Fibroblast of lung (primary cell): ENCODE data around the gene KCTD4. TPM values are rescaled to one million over a fixed set of nuclear protein-coding genes. Genes with fewer than 3 reads are reported as not detected.
A peak's percentile ranks its signal among the peaks of the same experiment; 100 is the strongest.

Experiments
- DNase-seq, 2 donors: peaks; one replicate each; pipeline versions ENCODE4 v3.0.0 to v3.0.0-alpha.2; 2010; ENCODE audit warnings: low read depth in 2 of 2
- H2AFZ ChIP-seq: 2 replicates; pipeline ENCODE4 v1.5.1; 2012; ENCODE audit warnings: low read length, control low read depth, inconsistent platforms
- H3K27ac ChIP-seq: 2 replicates; pipeline ENCODE4 v1.5.1; 2011; ENCODE audit warnings: low read length, control low read depth; ENCODE audit not compliant: insufficient read depth
- H3K27me3 ChIP-seq: 2 replicates; pipeline ENCODE4 v1.5.1; 2011; ENCODE audit warnings: mild to moderate bottlenecking, low read length; ENCODE audit not compliant: control insufficient read depth, insufficient read depth
- H3K36me3 ChIP-seq: 2 replicates; pipeline ENCODE4 v1.5.1; 2011; ENCODE audit warnings: low read length; ENCODE audit not compliant: control insufficient read depth, insufficient read depth
- H3K4me1 ChIP-seq: 2 replicates; pipeline ENCODE4 v1.5.1; 2011; ENCODE audit warnings: low read length; ENCODE audit not compliant: control insufficient read depth, insufficient read depth; ENCODE audit errors: extremely low read depth
- H3K4me2 ChIP-seq: 2 replicates; pipeline ENCODE4 v1.5.1; 2011; ENCODE audit warnings: low read length, control low read depth; ENCODE audit not compliant: insufficient read depth; ENCODE audit errors: extremely low read depth
- H3K4me3 ChIP-seq, 4 experiments: fragments of 200-600 bp in 1 of 4; sonication (generic) in 1 of 4; replicated peaks in 1 of 4; 2 replicates each; pipeline ENCODE4 v1.5.1; 2011 to 2016; ENCODE audit warnings: low read length in 4 of 4, low read depth in 3 of 4, mild to moderate bottlenecking in 3 of 4, control low read depth in 2 of 4, inconsistent platforms in 1 of 4, mixed read lengths in 1 of 4; ENCODE audit not compliant: insufficient read depth in 1 of 4; ENCODE audit errors: control extremely low read depth in 1 of 4
- H3K79me2 ChIP-seq: 2 replicates; pipeline ENCODE4 v1.5.1; 2012; ENCODE audit warnings: mild to moderate bottlenecking, low read length, inconsistent platforms; ENCODE audit not compliant: control insufficient read depth, insufficient read depth
- H3K9ac ChIP-seq: 2 replicates; pipeline ENCODE4 v1.5.1; 2011; ENCODE audit warnings: mild to moderate bottlenecking, low read length, control low read depth; ENCODE audit not compliant: insufficient read depth
- H3K9me3 ChIP-seq: 2 replicates; pipeline ENCODE4 v1.5.1; 2012; ENCODE audit warnings: low read depth, low read length; ENCODE audit not compliant: control insufficient read depth, insufficient read depth
- H4K20me1 ChIP-seq: 2 replicates; pipeline ENCODE4 v1.5.1; 2011; ENCODE audit warnings: low read length; ENCODE audit not compliant: control insufficient read depth, insufficient read depth; ENCODE audit errors: extremely low read depth
- EZH2 ChIP-seq: IDR thresholded peaks from 2 replicates; pipeline ENCODE4 v1.5.1; 2012; ENCODE audit warnings: low read length, control low read depth, mild to moderate bottlenecking; ENCODE audit errors: missing control alignments
- polyA plus RNA-seq, 2 donors: library from polyadenylated mRNA; depleted of rRNA in 1 of 2; stranded (reverse) in 1 of 2; unstranded in 1 of 2; fragments of >200 nt; gene quantifications; 2 replicates each; pipeline ENCODE4 v1.2.1, GENCODE V29; 2011 to 2012; ENCODE audit warnings: missing spikeins in 1 of 2
- total RNA-seq: library from RNA; depleted of rRNA; stranded (reverse); fragments of >200 nt; gene quantifications from 2 replicates; pipeline ENCODE4 v1.2.1, GENCODE V29; 2014
- TF ChIP-seq, protein P1 (sequence below), 2 donors: IDR thresholded peaks in 1 of 2; conservative IDR thresholded peaks in 1 of 2; 1 replicate in 1 of 2; 2 replicates in 1 of 2; pipeline ENCODE4 v1.5.1; 2011 to 2012; ENCODE audit warnings: low read length in 2 of 2, control low read depth in 1 of 2, inconsistent platforms in 1 of 2, low read depth in 1 of 2, mild to moderate bottlenecking in 1 of 2

KCTD4 gene
- total and polyA plus RNA-seq, 2 donors (not counting 1 experiment from before 2014, with no cell fraction given) = under 0.01 to 0.54 TPM

GRCh38 chr13:45220403-45220802 lies 19.6 kb upstream of the KCTD4 start:
- no peak overlapping the region for H3K9ac ChIP-seq
- no peak overlapping the region for H2AFZ ChIP-seq
- no peaks in the 10 kb centered on the region for H4K20me1 ChIP-seq
- DNase-seq = no peak
- no peak overlapping the region for H3K27ac ChIP-seq
- no peaks in the 10 kb centered on the region for H3K9me3 ChIP-seq
- H3K4me1 ChIP-seq = peaks cover 3% of the 10 kb centered on the region
- no peaks in the 10 kb centered on the region for H3K36me3 ChIP-seq
- no peaks in the 10 kb centered on the region for H3K27me3 ChIP-seq
- TF ChIP-seq EZH2 = no peak
- TF ChIP-seq, protein P1, sequence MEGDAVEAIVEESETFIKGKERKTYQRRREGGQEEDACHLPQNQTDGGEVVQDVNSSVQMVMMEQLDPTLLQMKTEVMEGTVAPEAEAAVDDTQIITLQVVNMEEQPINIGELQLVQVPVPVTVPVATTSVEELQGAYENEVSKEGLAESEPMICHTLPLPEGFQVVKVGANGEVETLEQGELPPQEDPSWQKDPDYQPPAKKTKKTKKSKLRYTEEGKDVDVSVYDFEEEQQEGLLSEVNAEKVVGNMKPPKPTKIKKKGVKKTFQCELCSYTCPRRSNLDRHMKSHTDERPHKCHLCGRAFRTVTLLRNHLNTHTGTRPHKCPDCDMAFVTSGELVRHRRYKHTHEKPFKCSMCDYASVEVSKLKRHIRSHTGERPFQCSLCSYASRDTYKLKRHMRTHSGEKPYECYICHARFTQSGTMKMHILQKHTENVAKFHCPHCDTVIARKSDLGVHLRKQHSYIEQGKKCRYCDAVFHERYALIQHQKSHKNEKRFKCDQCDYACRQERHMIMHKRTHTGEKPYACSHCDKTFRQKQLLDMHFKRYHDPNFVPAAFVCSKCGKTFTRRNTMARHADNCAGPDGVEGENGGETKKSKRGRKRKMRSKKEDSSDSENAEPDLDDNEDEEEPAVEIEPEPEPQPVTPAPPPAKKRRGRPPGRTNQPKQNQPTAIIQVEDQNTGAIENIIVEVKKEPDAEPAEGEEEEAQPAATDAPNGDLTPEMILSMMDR (conservative IDR thresholded peaks at IDR 0.05 in 1 of 2, IDR thresholded peaks at IDR 0.05 in 1 of 2; ENCODE audit: low read depth in 1 of 2, low read length in 2 of 2) = no peak
- no peaks in the 10 kb centered on the region for H3K79me2 ChIP-seq
- no peak overlapping the region for H3K4me3 ChIP-seq
- H3K4me2 ChIP-seq = no peak overlapping the region

GRCh38 chr13:45219938-45220375 lies 19.1 kb upstream of the KCTD4 start:
- H4K20me1 ChIP-seq = no peaks in the 10 kb centered on the region
- no peak overlapping the region for H3K9ac ChIP-seq
- H2AFZ ChIP-seq = no peak overlapping the region
- no peak overlapping the region for H3K4me3 ChIP-seq
- no peaks in the 10 kb centered on the region for H3K9me3 ChIP-seq
- no peaks in the 10 kb centered on the region for H3K79me2 ChIP-seq
- peak; percentile 42 to 94 for DNase-seq
- H3K27ac ChIP-seq = no peak overlapping the region
- peaks cover 3% of the 10 kb centered on the region for H3K4me1 ChIP-seq
- TF ChIP-seq, protein P1 (conservative IDR thresholded peaks at IDR 0.05 in 1 of 2, IDR thresholded peaks at IDR 0.05 in 1 of 2; ENCODE audit: low read depth in 1 of 2, low read length in 2 of 2) = no peak
- TF ChIP-seq EZH2 = no peak
- H3K36me3 ChIP-seq = no peaks in the 10 kb centered on the region
- no peaks in the 10 kb centered on the region for H3K27me3 ChIP-seq
- H3K4me2 ChIP-seq = no peak overlapping the region

GRCh38 chr13:45219123-45219891 lies 18.5 kb upstream of the KCTD4 start:
- no peak overlapping the region for H3K4me3 ChIP-seq
- no peaks in the 10 kb centered on the region for H3K36me3 ChIP-seq
- no peak overlapping the region for H3K4me2 ChIP-seq
- DNase-seq = peak in 1 of 2 donors; percentile 42
- no peak overlapping the region for H3K27ac ChIP-seq
- H3K4me1 ChIP-seq = peaks cover 3% of the 10 kb centered on the region
- H3K9me3 ChIP-seq = no peaks in the 10 kb centered on the region
- H2AFZ ChIP-seq = no peak overlapping the region
- no peak overlapping the region for H3K9ac ChIP-seq
- H3K27me3 ChIP-seq = no peaks in the 10 kb centered on the region
- H3K79me2 ChIP-seq = no peaks in the 10 kb centered on the region
- H4K20me1 ChIP-seq = no peaks in the 10 kb centered on the region
- TF ChIP-seq, protein P1 (conservative IDR thresholded peaks at IDR 0.05 in 1 of 2, IDR thresholded peaks at IDR 0.05 in 1 of 2; ENCODE audit: low read depth in 1 of 2, low read length in 2 of 2) = no peak
